ENCODE data around the gene SPATA32. TPM values are rescaled to one million over a fixed set of nuclear protein-coding genes. Genes with fewer than 3 reads are reported as not detected.

SPATA32 gene
- total RNA-seq, 1 donor from 2014 or later, result not detected

GRCh38 chr17:45220079-45220478 is 41.8 kb downstream of the SPATA32 start:
- no peak overlapping the region for H3K4me3 Mint-ChIP-seq (ENCODE audit: unreplicated experiment)
- H3K4me1 Mint-ChIP-seq (ENCODE audit: low read depth), result peaks cover 7% of the 10 kb centered on the region
- no peaks in the 10 kb centered on the region for H3K9me3 Mint-ChIP-seq (ENCODE audit: low read depth)
- H3K27ac Mint-ChIP-seq (ENCODE audit: unreplicated experiment), result no peak overlapping the region
- TF ChIP-seq, protein P1, sequence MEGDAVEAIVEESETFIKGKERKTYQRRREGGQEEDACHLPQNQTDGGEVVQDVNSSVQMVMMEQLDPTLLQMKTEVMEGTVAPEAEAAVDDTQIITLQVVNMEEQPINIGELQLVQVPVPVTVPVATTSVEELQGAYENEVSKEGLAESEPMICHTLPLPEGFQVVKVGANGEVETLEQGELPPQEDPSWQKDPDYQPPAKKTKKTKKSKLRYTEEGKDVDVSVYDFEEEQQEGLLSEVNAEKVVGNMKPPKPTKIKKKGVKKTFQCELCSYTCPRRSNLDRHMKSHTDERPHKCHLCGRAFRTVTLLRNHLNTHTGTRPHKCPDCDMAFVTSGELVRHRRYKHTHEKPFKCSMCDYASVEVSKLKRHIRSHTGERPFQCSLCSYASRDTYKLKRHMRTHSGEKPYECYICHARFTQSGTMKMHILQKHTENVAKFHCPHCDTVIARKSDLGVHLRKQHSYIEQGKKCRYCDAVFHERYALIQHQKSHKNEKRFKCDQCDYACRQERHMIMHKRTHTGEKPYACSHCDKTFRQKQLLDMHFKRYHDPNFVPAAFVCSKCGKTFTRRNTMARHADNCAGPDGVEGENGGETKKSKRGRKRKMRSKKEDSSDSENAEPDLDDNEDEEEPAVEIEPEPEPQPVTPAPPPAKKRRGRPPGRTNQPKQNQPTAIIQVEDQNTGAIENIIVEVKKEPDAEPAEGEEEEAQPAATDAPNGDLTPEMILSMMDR (IDR thresholded peaks at IDR 0.05), result no peak
- peaks cover 5% of the 10 kb centered on the region for H3K27me3 Mint-ChIP-seq (ENCODE audit: low read depth)
- no peak for DNase-seq (ENCODE audit: low spot score)
- no peaks in the 10 kb centered on the region for H3K36me3 Mint-ChIP-seq (ENCODE audit: low read depth)

DNA sequence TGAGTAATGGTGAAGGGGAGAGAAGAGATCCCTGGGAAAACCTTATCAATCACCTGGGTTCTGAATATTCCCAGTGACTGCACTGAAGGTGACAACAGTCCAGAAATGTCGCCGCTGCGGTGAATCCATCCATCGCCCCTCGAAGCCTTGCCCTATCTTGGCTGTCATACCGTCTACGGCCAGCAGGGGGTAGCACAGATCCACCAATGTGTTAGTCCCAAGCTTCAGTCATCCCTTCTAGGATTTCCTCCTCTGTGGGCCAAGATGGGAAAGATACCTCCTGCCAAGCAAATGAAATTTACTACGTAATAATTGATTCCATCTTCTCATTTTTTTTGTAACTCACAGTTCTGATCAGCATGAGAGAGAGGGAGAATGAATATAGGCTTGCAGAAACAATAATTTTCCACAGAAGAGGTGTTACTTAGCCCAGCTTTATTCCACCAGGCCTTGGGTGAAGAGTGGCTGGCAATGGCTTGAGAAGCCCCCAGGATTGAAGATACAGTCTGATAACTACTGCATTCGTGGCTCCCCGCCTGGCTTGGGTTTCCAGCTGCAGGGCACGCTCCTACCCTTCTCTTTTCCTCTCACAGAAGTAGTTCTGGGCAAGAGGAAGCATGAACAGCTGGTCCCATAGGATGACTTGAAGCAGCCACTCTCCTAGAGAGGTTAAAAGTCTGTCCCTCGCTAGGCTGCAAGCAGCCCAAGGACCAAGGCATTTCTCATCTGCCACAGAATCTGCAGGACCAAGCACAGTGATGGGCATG is 42.8 kb downstream of the SPATA32 start:
- Mint-ChIP-seq H3K27ac (ENCODE audit: unreplicated experiment) (no peak overlapping the region), H3K9me3 (ENCODE audit: low read depth) (no peaks in the 10 kb centered on the region), H3K4me1 (ENCODE audit: low read depth) (peaks cover 7% of the 10 kb centered on the region), H3K27me3 (ENCODE audit: low read depth) (peaks cover 5% of the 10 kb centered on the region), H3K4me3 (ENCODE audit: unreplicated experiment) (no peak overlapping the region), H3K36me3 (ENCODE audit: low read depth) (no peaks in the 10 kb centered on the region)
- TF ChIP-seq, protein P1 (IDR thresholded peaks at IDR 0.05), result peak; percentile 95
- no peak for DNase-seq (ENCODE audit: low spot score)

Other genes with a start within 250 kb of the SPATA32 start
- gene DCAKD, start 210.5 kb downstream of the SPATA32 start, total RNA-seq, result 33.9 to 39.9 TPM (median 36.5 TPM) in 3 replicates
- gene NMT1, start 200.8 kb downstream of the SPATA32 start, total RNA-seq, result 89.0 to 103 TPM (median 91.4 TPM) in 3 replicates
- gene PLCD3, start 129.6 kb downstream of the SPATA32 start, total RNA-seq, result 123 to 135 TPM (median 128 TPM) in 3 replicates
- gene ACBD4, start 126.4 kb downstream of the SPATA32 start, total RNA-seq, result 4.7 to 6.8 TPM (median 5.6 TPM) in 3 replicates
- 35.9 to 41.0 TPM (median 36.4 TPM) in 3 replicates for gene HEXIM1, start 113.6 kb downstream of the SPATA32 start, total RNA-seq
- 3.7 to 7.9 TPM (median 6.4 TPM) in 3 replicates for gene HEXIM2, start 100.2 kb downstream of the SPATA32 start, total RNA-seq
- 0.89 to 2.0 TPM (median 1.8 TPM) in 3 replicates for gene FMNL1, start 40.2 kb downstream of the SPATA32 start, total RNA-seq
- 3.9 to 8.6 TPM (median 5.2 TPM) in 3 replicates for gene MAP3K14, start 54.9 kb upstream of the SPATA32 start, total RNA-seq
- 1.5 to 2.7 TPM (median 2.0 TPM) in 3 replicates for gene ARHGAP27, start 170.8 kb upstream of the SPATA32 start, total RNA-seq
- 30.8 to 37.3 TPM (median 31.3 TPM) in 3 replicates for gene PLEKHM1, start 228.6 kb upstream of the SPATA32 start, total RNA-seq

All from chondrocyte (in vitro differentiated cells).